DMS53 treated with DMSO at 0.1 percent for 48 hours (cell line): ENCODE measurements around the gene GEN1.

Source experiments
- DNase-seq: peaks from one replicate; lab custom pipeline; 2025; ENCODE audit not compliant: unreplicated experiment; lab: John Stamatoyannopoulos, UW

GEN1 gene

DNA sequence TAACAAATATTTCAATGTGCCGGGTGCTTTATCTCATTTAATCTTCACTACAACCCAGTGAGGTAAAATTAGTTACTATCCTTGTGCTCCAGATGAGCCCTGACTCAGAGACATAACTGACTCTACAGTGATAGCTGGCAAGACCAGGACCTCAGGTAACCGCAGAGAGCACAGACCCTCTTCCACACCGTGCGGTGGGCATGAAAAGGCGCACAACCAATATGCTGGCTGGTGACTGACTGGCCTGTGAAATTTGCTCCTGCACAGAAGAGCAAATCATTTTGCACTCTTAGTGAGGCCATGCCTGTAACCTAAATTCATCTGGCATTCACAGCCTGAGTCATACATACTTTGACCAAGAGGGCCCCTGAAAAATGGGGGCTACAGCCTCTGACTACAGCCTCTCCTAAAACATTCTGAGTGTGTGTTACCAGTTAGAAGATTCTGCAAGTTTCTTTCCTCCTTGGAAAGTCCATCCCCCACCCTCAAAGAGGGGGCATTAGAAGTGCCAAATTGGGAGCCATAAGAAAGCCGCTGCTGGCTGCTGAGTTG is 39.9 kb downstream of the GEN1 start:
- DNase-seq = no peak

DNA sequence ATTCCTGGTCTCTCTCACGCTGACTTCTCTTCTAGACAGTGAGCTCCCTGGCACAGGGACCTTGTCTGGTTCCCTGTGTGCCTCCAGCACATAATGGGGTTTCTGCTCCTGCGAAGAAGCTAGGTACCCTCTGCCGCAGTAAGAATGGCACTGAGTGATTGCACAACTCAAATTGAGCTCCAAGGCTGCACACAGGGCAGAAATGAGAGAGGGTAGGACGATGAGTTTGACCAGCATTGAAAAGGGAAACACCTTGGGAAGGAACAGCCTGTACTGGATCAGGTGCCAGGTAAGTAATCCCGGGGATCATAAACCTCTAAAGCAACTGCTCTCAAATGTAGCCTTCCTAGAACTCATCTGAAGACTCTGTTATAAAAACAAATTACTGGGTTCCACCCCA is 41.4 kb downstream of the GEN1 start:
- DNase-seq = no peak

DNA sequence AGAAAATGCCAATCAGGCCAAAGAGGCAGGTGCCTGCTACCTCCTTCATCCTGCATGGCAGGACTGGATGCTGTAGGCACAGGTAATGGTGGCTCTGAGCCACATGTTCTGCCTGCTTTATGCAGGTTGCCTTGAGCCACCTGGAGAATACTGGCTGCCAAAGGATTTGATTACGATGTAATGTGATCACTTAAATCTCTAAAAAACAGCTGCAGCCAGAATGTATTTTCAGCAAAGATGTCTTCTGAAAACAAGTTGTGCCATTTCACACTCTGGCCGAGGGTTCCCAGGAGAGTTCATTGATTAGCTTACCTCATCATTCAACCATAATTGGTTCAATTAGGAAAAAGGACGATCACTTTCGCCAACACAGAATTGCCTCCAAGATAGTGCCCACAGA is 44.4 kb downstream of the GEN1 start:
- no peak for DNase-seq

- DNase-seq = no peak
Measured at GRCh38 chr2:17799301-17800120, 45.6 kb downstream of the GEN1 start.

GRCh38 chr2:17800219-17800618 is 46.3 kb downstream of the GEN1 start:
- DNase-seq = no peak

GRCh38 chr2:17800693-17801458 is 46.9 kb downstream of the GEN1 start:
- DNase-seq = no peak

- no peak for DNase-seq
Measured at GRCh38 chr2:17803497-17803896, 49.6 kb downstream of the GEN1 start.

GRCh38 chr2:17804358-17804757 is 50.4 kb downstream of the GEN1 start:
- DNase-seq = no peak

GRCh38 chr2:17805166-17805565 is 51.2 kb downstream of the GEN1 start:
- DNase-seq = no peak

- DNase-seq = no peak
Measured at GRCh38 chr2:17805717-17806363, 51.9 kb downstream of the GEN1 start.

DNA sequence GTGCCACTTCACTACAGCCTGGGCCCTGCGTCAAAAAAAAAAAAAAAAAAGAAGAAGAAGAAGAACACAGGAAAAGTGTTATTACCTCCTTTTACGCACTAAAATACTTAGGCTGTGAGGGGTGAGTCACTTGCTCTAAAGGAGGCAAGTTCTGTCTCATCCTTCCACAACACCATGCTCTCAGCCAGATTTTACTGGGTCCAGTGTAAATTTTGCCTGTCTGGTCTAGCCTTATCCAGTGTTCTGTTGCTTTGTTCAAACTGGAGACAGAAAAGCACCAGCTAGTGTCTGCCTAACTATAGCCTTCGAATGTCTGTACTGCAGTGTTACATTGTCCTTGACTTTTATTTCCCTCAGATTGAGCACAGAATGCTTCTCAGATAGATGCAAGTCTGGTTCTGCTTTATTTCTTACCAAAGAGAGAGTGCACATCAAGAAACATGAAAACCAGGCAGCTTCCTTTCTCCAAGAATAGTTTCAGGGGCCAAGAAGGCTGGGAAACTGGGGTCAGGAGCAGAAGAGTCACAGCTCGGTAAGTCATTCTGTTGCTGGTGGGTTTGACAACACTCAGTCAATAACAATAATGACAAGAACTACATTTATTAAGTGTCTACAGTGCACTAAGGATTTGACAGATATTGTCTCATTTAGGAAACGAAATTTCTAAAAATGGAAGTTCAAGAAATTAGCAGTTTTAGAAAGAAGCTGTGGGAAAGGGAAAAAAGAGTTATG is 59.2 kb downstream of the GEN1 start:
- DNase-seq = no peak

DNA sequence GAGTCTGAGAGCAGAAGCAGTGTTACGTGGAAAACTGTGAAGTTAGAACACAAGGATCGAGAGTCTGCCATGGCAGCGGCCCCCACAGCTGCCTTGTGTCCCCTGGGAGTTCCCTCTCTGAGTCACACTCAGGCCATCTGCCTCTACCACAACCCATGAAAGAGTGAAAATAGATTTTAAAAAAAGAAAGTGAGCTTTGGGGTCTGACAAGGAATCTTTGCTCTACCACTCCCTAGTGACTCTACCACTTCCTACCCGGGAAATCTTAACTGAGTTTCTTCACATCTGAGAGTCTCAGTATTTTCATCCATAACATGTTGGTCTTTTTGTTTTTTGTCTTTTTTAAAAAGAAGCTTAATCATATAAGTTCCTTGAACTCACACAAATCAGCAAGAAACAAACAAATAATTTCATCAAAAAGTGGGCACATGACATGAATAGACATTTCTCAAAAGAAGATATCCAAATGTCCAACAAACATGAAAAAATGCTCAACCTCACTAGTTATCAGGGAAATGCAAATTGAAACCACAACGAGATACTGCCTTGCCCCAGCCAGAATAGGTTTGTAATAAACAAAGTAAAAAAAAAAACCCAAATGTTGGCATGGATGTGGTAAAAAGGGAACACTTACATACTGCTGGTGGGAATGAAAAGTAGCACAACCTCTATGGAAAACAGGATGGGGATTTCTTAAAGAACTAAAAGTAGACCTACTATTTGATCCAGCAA is 60.0 kb downstream of the GEN1 start:
- no peak for DNase-seq

DNA sequence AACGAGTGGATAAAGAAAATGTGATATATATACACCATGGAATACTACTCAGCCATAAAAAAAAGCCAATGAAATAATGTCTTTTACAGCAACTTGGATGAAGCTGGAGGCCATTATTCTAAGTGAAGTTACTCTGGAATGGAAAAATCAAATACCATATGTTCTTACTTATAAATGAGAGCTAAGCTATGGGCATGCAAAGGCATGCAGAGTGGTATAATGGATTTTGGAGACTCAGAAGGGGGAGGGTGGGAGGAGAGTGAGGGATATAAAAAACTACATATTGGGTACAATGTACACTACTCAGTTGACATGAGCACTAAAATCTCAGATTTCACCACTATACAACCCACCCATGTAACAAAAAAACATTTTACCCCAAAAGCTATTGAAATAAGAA is 60.7 kb downstream of the GEN1 start:
- no peak for DNase-seq

GRCh38 chr2:17815468-17816184 is 61.7 kb downstream of the GEN1 start:
- no peak for DNase-seq

GRCh38 chr2:17816396-17817245 is 62.7 kb downstream of the GEN1 start, which contains the start of gene MSGN1:
MSGN1 (plus strand) TSS chr2:17816460; CDS start chr2:17816519, 59 bp downstream.
- DNase-seq = no peak

- DNase-seq = no peak
Measured at GRCh38 chr2:17818235-17818815, 64.4 kb downstream of the GEN1 start.

DNA sequence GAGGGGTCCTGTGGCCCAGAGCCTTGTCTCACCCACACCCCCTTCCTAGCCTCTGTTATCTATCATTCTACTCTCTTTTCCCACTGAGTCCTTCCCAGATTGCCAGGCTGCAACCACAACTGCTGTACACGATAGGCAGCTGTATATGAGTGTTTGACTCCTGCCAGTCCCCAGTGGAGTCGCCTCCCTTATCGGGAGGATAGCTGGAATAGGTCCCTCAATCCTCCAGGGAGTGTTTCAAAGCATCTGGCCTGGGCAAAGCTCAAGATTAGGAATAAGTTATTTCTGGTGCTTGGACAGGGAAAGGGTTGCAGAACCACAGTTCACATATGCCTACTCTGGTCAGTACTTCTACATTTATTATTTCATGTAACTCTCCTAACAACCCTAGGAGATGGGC is 67.1 kb downstream of the GEN1 start:
- no peak for DNase-seq
